PFSK-1 (cell line): ENCODE results near the gene CHIC2.

Experiments
- FOXP2 ChIP-seq: optimal IDR thresholded peaks from 2 replicates; pipeline ENCODE3; 2011; ENCODE audit warnings: borderline replicate concordance, control low read depth, inconsistent platforms; ENCODE audit not compliant: insufficient read depth; ENCODE audit errors: extremely low read length, extremely low read depth
- POLR2AphosphoS5 ChIP-seq: IDR thresholded peaks from 2 replicates; pipeline ENCODE4 v1.6.1; 2012; ENCODE audit warnings: low read depth, mild to moderate bottlenecking, control low read depth, low read length, moderate library complexity
- REST ChIP-seq, 2 experiments: IDR thresholded peaks; 2 replicates each; pipeline versions ENCODE4 v1.6.1 to v1.8.0; 2011 to 2012; ENCODE audit warnings: low read depth in 2 of 2, low read length in 2 of 2, control low read depth in 1 of 2, inconsistent platforms in 1 of 2, mild to moderate bottlenecking in 1 of 2, moderate library complexity in 1 of 2; ENCODE audit not compliant: insufficient read depth in 1 of 2
- SIN3A ChIP-seq: IDR thresholded peaks from 2 replicates; pipeline ENCODE4 v1.6.1; 2012; ENCODE audit warnings: mild to moderate bottlenecking, low read length, moderate library complexity, borderline replicate concordance; ENCODE audit not compliant: insufficient read depth
- TAF1 ChIP-seq: IDR thresholded peaks from 2 replicates; pipeline ENCODE4 v1.6.1; 2012; ENCODE audit warnings: low read length, control low read depth, borderline replicate concordance; ENCODE audit not compliant: insufficient read depth

Gene CHIC2

GRCh38 chr4:54096295-54096962 is 32.0 kb upstream of the CHIC2 start:
- no peak for TF ChIP-seq POLR2AphosphoS5
- TF ChIP-seq SIN3A: no peak
- no peak for TF ChIP-seq FOXP2
- no peak for TF ChIP-seq REST (IDR thresholded peaks at IDR 0.05; ENCODE audit: insufficient read depth in 1 of 2, low read depth in 2 of 2, low read length in 2 of 2)
- no peak for TF ChIP-seq TAF1

- TF ChIP-seq POLR2AphosphoS5: no peak
Measured at GRCh38 chr4:54095110-54095825, 30.9 kb upstream of the CHIC2 start.

GRCh38 chr4:54094451-54094850 is 30.0 kb upstream of the CHIC2 start:
- TF ChIP-seq POLR2AphosphoS5 (no peak), TAF1 (no peak), FOXP2 (no peak), SIN3A (no peak), REST (IDR thresholded peaks at IDR 0.05; ENCODE audit: insufficient read depth in 1 of 2, low read depth in 2 of 2, low read length in 2 of 2) (no peak)

- no peak for TF ChIP-seq FOXP2
- TF ChIP-seq REST (IDR thresholded peaks at IDR 0.05; ENCODE audit: insufficient read depth in 1 of 2, low read depth in 2 of 2, low read length in 2 of 2): no peak
- TF ChIP-seq SIN3A: no peak
- no peak for TF ChIP-seq POLR2AphosphoS5
- no peak for TF ChIP-seq TAF1
Measured at GRCh38 chr4:54093324-54094240, 29.2 kb upstream of the CHIC2 start.

GRCh38 chr4:54092405-54093323 is 28.3 kb upstream of the CHIC2 start:
- TF ChIP-seq FOXP2: no peak
- no peak for TF ChIP-seq SIN3A
- no peak for TF ChIP-seq REST (IDR thresholded peaks at IDR 0.05; ENCODE audit: insufficient read depth in 1 of 2, low read depth in 2 of 2, low read length in 2 of 2)
